GM19397 (cell line): ENCODE data around the gene ATAD1.
"Not testable (repeated sequence)": the region's sequence is repeated elsewhere in the genome, so short reads cannot be mapped to it uniquely, and the experiment has no call there.

Experiments used
- ATAC-seq: cut with Tn5 transposase; IDR thresholded peaks from one replicate; pipeline ENCODE4 v1.9.1; 2021; ENCODE audit warnings: mild to moderate bottlenecking, moderate library complexity; ENCODE audit not compliant: unreplicated experiment

The ATAD1 gene

GRCh38 chr10:87817609-87818504, at the start of gene ATAD1:
Gene ATAD1 (minus strand): TSS chr10:87818226. CDS start chr10:87814599, 3,627 bp downstream.
- ATAC-seq, result peak; percentile 82

- ATAC-seq, result no peak
Measured at GRCh38 chr10:87867453-87867852, 49.4 kb upstream of the ATAD1 start.

GRCh38 chr10:87866412-87866974, 48.5 kb upstream of the ATAD1 start:
- no peak for ATAC-seq

GRCh38 chr10:87865241-87865881, 47.3 kb upstream of the ATAD1 start:
- ATAC-seq, result no peak

- ATAC-seq, result no peak
Measured at GRCh38 chr10:87864496-87865059, 46.6 kb upstream of the ATAD1 start.

GRCh38 chr10:87863951-87864495, 46.0 kb upstream of the ATAD1 start:
- ATAC-seq, result not testable (repeated sequence)

GRCh38 chr10:87863053-87863943, 45.3 kb upstream of the ATAD1 start, which contains the start of the genes KLLN and PTEN:
Gene KLLN (minus strand): TSS chr10:87863533. CDS start chr10:87862487, 1,046 bp downstream.
Gene PTEN (plus strand): TSS chr10:87863625. CDS start chr10:87864470, 845 bp downstream.
- ATAC-seq, result peak; percentile 37

- ATAC-seq, result peak; percentile 11
Measured at GRCh38 chr10:87862679-87863052, 44.6 kb upstream of the ATAD1 start.

GRCh38 chr10:87861953-87862678, 44.1 kb upstream of the ATAD1 start:
- ATAC-seq, result peak; percentile 48

GRCh38 chr10:87861566-87861952, 43.5 kb upstream of the ATAD1 start:
- ATAC-seq, result no peak

GRCh38 chr10:87860816-87861403, 42.9 kb upstream of the ATAD1 start:
- no peak for ATAC-seq

GRCh38 chr10:87860156-87860795, 42.2 kb upstream of the ATAD1 start:
- ATAC-seq, result no peak

GRCh38 chr10:87855665-87856064, 37.6 kb upstream of the ATAD1 start:
- not testable (repeated sequence) for ATAC-seq

- ATAC-seq, result not testable (repeated sequence)
Measured at GRCh38 chr10:87855247-87855646, 37.2 kb upstream of the ATAD1 start.

- no peak for ATAC-seq
Measured at GRCh38 chr10:87852089-87852488, 34.1 kb upstream of the ATAD1 start.

GRCh38 chr10:87850742-87851205, 32.7 kb upstream of the ATAD1 start:
- ATAC-seq, result no peak

- ATAC-seq, result no peak
Measured at GRCh38 chr10:87849001-87849400, 31.0 kb upstream of the ATAD1 start.

GRCh38 chr10:87847550-87847949, 29.5 kb upstream of the ATAD1 start:
- no peak for ATAC-seq
